ENCODE data around the gene ENO4. TPM values are rescaled to one million over a fixed set of nuclear protein-coding genes. Genes with fewer than 3 reads are reported as not detected.

Gene ENO4
- total RNA-seq, 1 donor from 2014 or later: 0.52 TPM

DNA sequence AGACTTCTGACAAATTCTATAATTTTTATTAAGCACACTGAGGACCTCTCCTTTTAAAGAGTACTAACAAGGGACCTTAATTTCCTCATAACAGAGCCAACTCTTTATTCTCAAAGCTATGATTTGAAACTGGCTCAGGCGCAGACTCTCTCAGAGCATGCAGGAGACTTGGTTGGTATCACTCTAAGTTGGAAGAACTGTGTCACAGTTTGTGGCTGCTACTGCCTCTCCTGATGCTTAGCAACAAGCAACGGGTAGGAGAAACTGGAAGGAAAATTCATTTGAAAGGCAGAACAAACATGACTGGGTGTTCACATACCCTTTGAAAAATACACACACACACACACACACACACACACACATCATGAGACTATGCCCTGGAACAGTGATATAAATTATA is 33.3 kb downstream of the ENO4 start:
- Histone ChIP-seq H4K20me1 (ENCODE audit: insufficient read depth, low read length) (no peaks in the 10 kb centered on the region), H3K9ac (ENCODE audit: low read length) (no peak overlapping the region), H3K36me3 (ENCODE audit: insufficient read depth, low read length) (no peaks in the 10 kb centered on the region), H3K4me2 (ENCODE audit: low read length) (no peak overlapping the region), H3K79me2 (ENCODE audit: insufficient read depth, low read length) (no peaks in the 10 kb centered on the region), H3K27me3 (ENCODE audit: insufficient read depth, low read length) (no peaks in the 10 kb centered on the region), H3K4me1 (ENCODE audit: insufficient read depth, low read length) (no peaks in the 10 kb centered on the region), H2AFZ (ENCODE audit: low read depth, low read length) (no peak overlapping the region), H3K9me3 (ENCODE audit: insufficient read depth, low read depth, low read length) (no peaks in the 10 kb centered on the region), H3K27ac (ENCODE audit: low read depth, low read length) (no peak overlapping the region), H3K4me3 (ENCODE audit: insufficient read depth, low read depth, low read length) (no peak overlapping the region)
- Mint-ChIP-seq H3K27ac (ENCODE audit: unreplicated experiment) (no peak overlapping the region), H3K4me1 (ENCODE audit: low read depth, unreplicated experiment) (peaks cover 8% of the 10 kb centered on the region), H3K27me3 (ENCODE audit: low read depth, unreplicated experiment) (peaks cover 3% of the 10 kb centered on the region), H3K36me3 (ENCODE audit: low read depth, unreplicated experiment) (no peaks in the 10 kb centered on the region), H3K9me3 (ENCODE audit: unreplicated experiment) (no peaks in the 10 kb centered on the region), H3K4me3 (ENCODE audit: unreplicated experiment) (no peak overlapping the region)
- TF ChIP-seq EZH2 (IDR thresholded peaks at IDR 0.05; ENCODE audit: insufficient read depth, low read length): no peak
- TF ChIP-seq, protein P1, sequence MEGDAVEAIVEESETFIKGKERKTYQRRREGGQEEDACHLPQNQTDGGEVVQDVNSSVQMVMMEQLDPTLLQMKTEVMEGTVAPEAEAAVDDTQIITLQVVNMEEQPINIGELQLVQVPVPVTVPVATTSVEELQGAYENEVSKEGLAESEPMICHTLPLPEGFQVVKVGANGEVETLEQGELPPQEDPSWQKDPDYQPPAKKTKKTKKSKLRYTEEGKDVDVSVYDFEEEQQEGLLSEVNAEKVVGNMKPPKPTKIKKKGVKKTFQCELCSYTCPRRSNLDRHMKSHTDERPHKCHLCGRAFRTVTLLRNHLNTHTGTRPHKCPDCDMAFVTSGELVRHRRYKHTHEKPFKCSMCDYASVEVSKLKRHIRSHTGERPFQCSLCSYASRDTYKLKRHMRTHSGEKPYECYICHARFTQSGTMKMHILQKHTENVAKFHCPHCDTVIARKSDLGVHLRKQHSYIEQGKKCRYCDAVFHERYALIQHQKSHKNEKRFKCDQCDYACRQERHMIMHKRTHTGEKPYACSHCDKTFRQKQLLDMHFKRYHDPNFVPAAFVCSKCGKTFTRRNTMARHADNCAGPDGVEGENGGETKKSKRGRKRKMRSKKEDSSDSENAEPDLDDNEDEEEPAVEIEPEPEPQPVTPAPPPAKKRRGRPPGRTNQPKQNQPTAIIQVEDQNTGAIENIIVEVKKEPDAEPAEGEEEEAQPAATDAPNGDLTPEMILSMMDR (IDR thresholded peaks at IDR 0.05; ENCODE audit: insufficient read depth, low read depth, low read length): no peak
- FAIRE-seq (no peak), DNase-seq (ENCODE audit: low read depth) (no peak)

DNA sequence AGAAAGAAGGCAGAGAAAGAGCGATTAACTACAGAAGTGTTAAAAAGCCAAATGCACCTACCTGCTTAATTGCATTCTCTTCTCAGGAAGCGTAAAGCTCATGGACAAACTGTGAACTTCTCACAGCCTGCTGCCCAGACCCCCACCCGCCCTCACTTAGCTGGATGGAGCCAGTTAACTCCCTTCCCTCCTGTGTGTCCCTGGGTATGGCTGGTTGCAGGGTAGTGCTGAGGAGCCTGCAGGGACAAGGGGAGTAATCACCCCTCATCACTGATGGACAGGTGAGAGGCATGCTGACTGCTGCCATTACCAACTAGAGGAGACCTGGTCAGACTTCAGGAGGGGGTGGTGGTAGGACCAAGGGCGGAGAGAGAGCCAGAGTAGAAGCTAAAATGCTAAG is 37.5 kb downstream of the ENO4 start:
- Histone ChIP-seq H3K36me3 (ENCODE audit: insufficient read depth, low read length) (no peaks in the 10 kb centered on the region), H3K4me1 (ENCODE audit: insufficient read depth, low read length) (peaks cover 29% of the 10 kb centered on the region), H2AFZ (ENCODE audit: low read depth, low read length) (no peak overlapping the region), H3K79me2 (ENCODE audit: insufficient read depth, low read length) (no peaks in the 10 kb centered on the region), H4K20me1 (ENCODE audit: insufficient read depth, low read length) (peaks cover 6% of the 10 kb centered on the region), H3K27ac (ENCODE audit: low read depth, low read length) (no peak overlapping the region), H3K4me3 (ENCODE audit: insufficient read depth, low read depth, low read length) (no peak overlapping the region), H3K4me2 (ENCODE audit: low read length) (no peak overlapping the region), H3K9ac (ENCODE audit: low read length) (no peak overlapping the region), H3K27me3 (ENCODE audit: insufficient read depth, low read length) (no peaks in the 10 kb centered on the region), H3K9me3 (ENCODE audit: insufficient read depth, low read depth, low read length) (no peaks in the 10 kb centered on the region)
- no peak overlapping the region for H3K4me3 Mint-ChIP-seq (ENCODE audit: unreplicated experiment)
- no peaks in the 10 kb centered on the region for H3K9me3 Mint-ChIP-seq (ENCODE audit: unreplicated experiment)
- DNase-seq (ENCODE audit: low read depth) (no peak), FAIRE-seq (no peak)
- H3K27ac Mint-ChIP-seq (ENCODE audit: unreplicated experiment): no peak overlapping the region
- H3K36me3 Mint-ChIP-seq (ENCODE audit: low read depth, unreplicated experiment): no peaks in the 10 kb centered on the region
- peaks cover 30% of the 10 kb centered on the region for H3K4me1 Mint-ChIP-seq (ENCODE audit: low read depth, unreplicated experiment)
- TF ChIP-seq EZH2 (IDR thresholded peaks at IDR 0.05; ENCODE audit: insufficient read depth, low read length): no peak
- TF ChIP-seq, protein P1 (IDR thresholded peaks at IDR 0.05; ENCODE audit: insufficient read depth, low read depth, low read length): no peak
- H3K27me3 Mint-ChIP-seq (ENCODE audit: low read depth, unreplicated experiment): no peaks in the 10 kb centered on the region

DNA sequence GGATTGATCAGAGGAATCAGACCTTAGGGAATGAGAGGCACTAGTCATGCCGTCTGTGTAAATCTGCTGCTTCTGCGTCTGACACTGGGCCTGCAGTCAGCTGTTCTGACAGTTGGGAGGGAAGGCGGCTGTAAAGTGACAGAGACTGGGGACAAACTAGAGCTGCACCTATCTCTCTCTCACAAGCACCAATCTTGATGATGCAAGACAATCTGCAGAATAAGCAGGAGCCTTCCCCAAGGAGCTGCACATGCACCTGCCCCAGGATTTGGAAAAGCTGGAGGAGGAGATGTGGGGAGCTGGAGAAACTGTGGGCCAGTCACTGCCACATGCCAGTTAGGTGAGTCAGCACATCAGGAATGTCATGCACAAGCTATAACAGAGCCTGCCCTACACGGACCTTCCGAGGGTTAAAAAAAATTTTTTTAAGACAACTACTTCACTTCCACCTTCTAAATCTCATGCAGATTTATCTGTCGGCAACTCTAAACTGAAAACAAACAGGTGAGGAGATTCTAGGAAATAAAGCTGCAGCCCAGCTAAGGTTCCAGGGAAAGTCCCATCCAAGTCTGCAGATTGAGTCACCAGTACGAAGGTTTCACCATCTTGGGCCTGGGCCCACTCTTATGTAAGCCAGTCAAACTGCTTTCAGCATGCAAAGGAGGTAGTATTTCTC is 39.2 kb downstream of the ENO4 start:
- no peak overlapping the region for H3K9ac ChIP-seq (ENCODE audit: low read length)
- peak overlapping the region; percentile 62 for H3K27ac Mint-ChIP-seq (ENCODE audit: unreplicated experiment)
- H3K79me2 ChIP-seq (ENCODE audit: insufficient read depth, low read length): no peaks in the 10 kb centered on the region
- peaks cover 38% of the 10 kb centered on the region for H3K4me1 Mint-ChIP-seq (ENCODE audit: low read depth, unreplicated experiment)
- H3K27ac ChIP-seq (ENCODE audit: low read depth, low read length): peak overlapping the region; percentile 40
- no peak overlapping the region for H3K4me3 Mint-ChIP-seq (ENCODE audit: unreplicated experiment)
- no peaks in the 10 kb centered on the region for H3K27me3 ChIP-seq (ENCODE audit: insufficient read depth, low read length)
- H3K4me1 ChIP-seq (ENCODE audit: insufficient read depth, low read length): peaks cover 33% of the 10 kb centered on the region
- DNase-seq (ENCODE audit: low read depth): peak; percentile 86
- no peaks in the 10 kb centered on the region for H3K36me3 ChIP-seq (ENCODE audit: insufficient read depth, low read length)
- peaks cover 6% of the 10 kb centered on the region for H4K20me1 ChIP-seq (ENCODE audit: insufficient read depth, low read length)
- TF ChIP-seq, protein P1 (IDR thresholded peaks at IDR 0.05; ENCODE audit: insufficient read depth, low read depth, low read length): no peak
- TF ChIP-seq EZH2 (IDR thresholded peaks at IDR 0.05; ENCODE audit: insufficient read depth, low read length): no peak
- no peak overlapping the region for H3K4me3 ChIP-seq (ENCODE audit: insufficient read depth, low read depth, low read length)
- H3K36me3 Mint-ChIP-seq (ENCODE audit: low read depth, unreplicated experiment): no peaks in the 10 kb centered on the region
- no peaks in the 10 kb centered on the region for H3K27me3 Mint-ChIP-seq (ENCODE audit: low read depth, unreplicated experiment)
- H2AFZ ChIP-seq (ENCODE audit: low read depth, low read length): no peak overlapping the region
- H3K9me3 Mint-ChIP-seq (ENCODE audit: unreplicated experiment): no peaks in the 10 kb centered on the region
- peak overlapping the region; percentile 68 for H3K4me2 ChIP-seq (ENCODE audit: low read length)
- no peaks in the 10 kb centered on the region for H3K9me3 ChIP-seq (ENCODE audit: insufficient read depth, low read depth, low read length)
- peak; percentile 88 for FAIRE-seq
